SK-N-MC (cell line): ENCODE data around the gene GPR160.

Source experiments
- DNase-seq: peaks from one replicate; pipeline ENCODE4 v3.0.0-alpha.2; 2011; ENCODE audit warnings: low read depth, low spot score
- H3K27ac ChIP-seq: fragments of 200-600 bp; sonication (generic); 2 replicates; pipeline ENCODE4 v1.5.1; 2016; ENCODE audit warnings: mixed run types
- H3K36me3 ChIP-seq: fragments of 200-600 bp; sonication (generic); 2 replicates; pipeline ENCODE4 v1.6.1; 2017; ENCODE audit warnings: antibody characterized with exemption, low read length, mixed read lengths; ENCODE audit not compliant: insufficient read depth
- H3K4me3 ChIP-seq: fragments of 200-600 bp; sonication (generic); 2 replicates; pipeline ENCODE4 v1.5.1; 2016
- H3K9ac ChIP-seq: fragments of 200-600 bp; sonication (generic); 2 replicates; pipeline ENCODE4 v1.8.0; 2017; ENCODE audit warnings: mixed run types, mixed read lengths; ENCODE audit not compliant: insufficient read length
- H3K9me3 ChIP-seq: fragments of 200-600 bp; sonication (generic); 2 replicates; pipeline ENCODE4 v1.6.1; 2017; ENCODE audit warnings: low read depth, mild to moderate bottlenecking, antibody characterized with exemption, low read length, moderate library complexity, mixed read lengths
- EZH2 ChIP-seq: fragments of 200-600 bp; sonication (generic); IDR thresholded peaks from one replicate; pipeline ENCODE4 v1.6.1; 2017; ENCODE audit warnings: antibody characterized with exemption
- FOXP2 ChIP-seq: optimal IDR thresholded peaks from 2 replicates; pipeline ENCODE3; 2011; ENCODE audit warnings: mild to moderate bottlenecking, moderate library complexity; ENCODE audit not compliant: insufficient read depth; ENCODE audit errors: extremely low read length, control extremely low read depth
- POLR2AphosphoS5 ChIP-seq: IDR thresholded peaks from 2 replicates; pipeline ENCODE4 v1.6.1; 2012; ENCODE audit warnings: mild to moderate bottlenecking, low read depth, low read length, borderline replicate concordance

Gene GPR160

GRCh38 chr3:170037463-170038433 is at the start of gene GPR160:
TSS of gene GPR160 (plus strand) at chr3:170037995. CDS start at chr3:170083973, 45,978 bp downstream.
- Histone ChIP-seq H3K9me3 (no peaks in the 10 kb centered on the region), H3K4me3 (peak within 1 kb of the TSS; percentile 90), H3K9ac (peak within 1 kb of the TSS; percentile 59), H3K27ac (no peak within 1 kb of the TSS), H3K36me3 (no peaks in the 10 kb centered on the region)
- TF ChIP-seq POLR2AphosphoS5 (no peak), EZH2 (no peak), FOXP2 (no peak)
- no peak for DNase-seq

- Histone ChIP-seq H3K27ac (no peak overlapping the region), H3K36me3 (peaks cover 70% of the 10 kb centered on the region), H3K4me3 (no peak overlapping the region), H3K9me3 (no peaks in the 10 kb centered on the region), H3K9ac (no peak overlapping the region)
- no peak for TF ChIP-seq FOXP2
- no peak for TF ChIP-seq EZH2
- TF ChIP-seq POLR2AphosphoS5, result no peak
- DNase-seq, result no peak
Measured at GRCh38 chr3:169990431-169990830, 47.4 kb upstream of the GPR160 start.

GRCh38 chr3:169992156-169992555 is 45.6 kb upstream of the GPR160 start:
- TF ChIP-seq EZH2, result no peak
- TF ChIP-seq POLR2AphosphoS5, result no peak
- no peak for TF ChIP-seq FOXP2
- DNase-seq, result no peak
- no peak overlapping the region for H3K27ac ChIP-seq
- no peaks in the 10 kb centered on the region for H3K9me3 ChIP-seq
- no peak overlapping the region for H3K4me3 ChIP-seq
- no peak overlapping the region for H3K9ac ChIP-seq
- peaks cover 69% of the 10 kb centered on the region for H3K36me3 ChIP-seq

- H3K36me3 ChIP-seq, result peaks cover 63% of the 10 kb centered on the region
- no peak for DNase-seq
- H3K9ac ChIP-seq, result no peak overlapping the region
- H3K27ac ChIP-seq, result peak overlapping the region; percentile 8; the same call in 1 of the 2 replicates
- no peaks in the 10 kb centered on the region for H3K9me3 ChIP-seq
- H3K4me3 ChIP-seq, result no peak overlapping the region
- no peak for TF ChIP-seq POLR2AphosphoS5
Measured at GRCh38 chr3:169992781-169993180, 45.0 kb upstream of the GPR160 start.

- Histone ChIP-seq H3K27ac (no peak overlapping the region), H3K4me3 (no peak overlapping the region), H3K36me3 (peaks cover 56% of the 10 kb centered on the region), H3K9ac (no peak overlapping the region), H3K9me3 (no peaks in the 10 kb centered on the region; the same call in 1 of the 2 replicates)
- DNase-seq, result no peak
- no peak for TF ChIP-seq FOXP2
- no peak for TF ChIP-seq POLR2AphosphoS5
- TF ChIP-seq EZH2, result no peak
Measured at GRCh38 chr3:169993761-169994160, 44.0 kb upstream of the GPR160 start.

GRCh38 chr3:169996063-169996462 is 41.7 kb upstream of the GPR160 start:
- peaks cover 42% of the 10 kb centered on the region for H3K36me3 ChIP-seq
- TF ChIP-seq POLR2AphosphoS5 (no peak), EZH2 (no peak), FOXP2 (no peak)
- H3K4me3 ChIP-seq, result no peak overlapping the region
- DNase-seq, result no peak
- H3K9ac ChIP-seq, result no peak overlapping the region
- no peak overlapping the region for H3K27ac ChIP-seq
- no peaks in the 10 kb centered on the region; the same call in 1 of the 2 replicates for H3K9me3 ChIP-seq

- Histone ChIP-seq H3K4me3 (no peak overlapping the region), H3K9me3 (no peaks in the 10 kb centered on the region; the same call in 1 of the 2 replicates), H3K27ac (no peak overlapping the region), H3K9ac (no peak overlapping the region), H3K36me3 (peaks cover 21% of the 10 kb centered on the region)
- TF ChIP-seq POLR2AphosphoS5 (no peak), FOXP2 (no peak), EZH2 (no peak)
- DNase-seq, result no peak
Measured at GRCh38 chr3:169998668-169999131, 39.1 kb upstream of the GPR160 start.

GRCh38 chr3:169999433-169999832 is 38.4 kb upstream of the GPR160 start:
- peaks cover 21% of the 10 kb centered on the region for H3K36me3 ChIP-seq
- no peak for DNase-seq
- H3K9ac ChIP-seq, result no peak overlapping the region
- H3K27ac ChIP-seq, result no peak overlapping the region
- TF ChIP-seq FOXP2, result no peak
- TF ChIP-seq EZH2, result no peak
- TF ChIP-seq POLR2AphosphoS5, result no peak
- no peaks in the 10 kb centered on the region; the same call in 1 of the 2 replicates for H3K9me3 ChIP-seq
- H3K4me3 ChIP-seq, result no peak overlapping the region
